ENCODE data around the gene FILIP1.

FILIP1 gene

DNA sequence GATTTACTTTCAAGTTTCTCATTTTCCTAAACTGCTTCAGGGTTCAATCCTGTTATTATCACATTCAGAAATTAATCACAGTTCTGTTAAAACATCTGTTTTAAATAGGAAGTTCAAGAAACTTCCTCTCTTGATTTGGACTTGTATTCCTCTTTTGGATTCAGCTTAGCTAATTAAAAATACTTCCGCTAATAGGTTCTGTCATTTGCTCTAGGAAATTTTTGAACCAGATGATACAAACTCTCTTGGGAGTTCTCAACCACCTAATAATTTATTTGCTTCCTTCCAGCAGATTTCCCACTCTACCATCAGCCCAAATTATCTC lies 193.1 kb downstream of the FILIP1 start:
- H3K4me3 ChIP-seq (ENCODE audit: low read depth, low read length), result no peak overlapping the region
- DNase-seq (ENCODE audit: low read depth), result no peak
- TF ChIP-seq, protein P1, sequence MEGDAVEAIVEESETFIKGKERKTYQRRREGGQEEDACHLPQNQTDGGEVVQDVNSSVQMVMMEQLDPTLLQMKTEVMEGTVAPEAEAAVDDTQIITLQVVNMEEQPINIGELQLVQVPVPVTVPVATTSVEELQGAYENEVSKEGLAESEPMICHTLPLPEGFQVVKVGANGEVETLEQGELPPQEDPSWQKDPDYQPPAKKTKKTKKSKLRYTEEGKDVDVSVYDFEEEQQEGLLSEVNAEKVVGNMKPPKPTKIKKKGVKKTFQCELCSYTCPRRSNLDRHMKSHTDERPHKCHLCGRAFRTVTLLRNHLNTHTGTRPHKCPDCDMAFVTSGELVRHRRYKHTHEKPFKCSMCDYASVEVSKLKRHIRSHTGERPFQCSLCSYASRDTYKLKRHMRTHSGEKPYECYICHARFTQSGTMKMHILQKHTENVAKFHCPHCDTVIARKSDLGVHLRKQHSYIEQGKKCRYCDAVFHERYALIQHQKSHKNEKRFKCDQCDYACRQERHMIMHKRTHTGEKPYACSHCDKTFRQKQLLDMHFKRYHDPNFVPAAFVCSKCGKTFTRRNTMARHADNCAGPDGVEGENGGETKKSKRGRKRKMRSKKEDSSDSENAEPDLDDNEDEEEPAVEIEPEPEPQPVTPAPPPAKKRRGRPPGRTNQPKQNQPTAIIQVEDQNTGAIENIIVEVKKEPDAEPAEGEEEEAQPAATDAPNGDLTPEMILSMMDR (conservative IDR thresholded peaks at IDR 0.05; ENCODE audit: low read depth, low read length), result no peak

DNA sequence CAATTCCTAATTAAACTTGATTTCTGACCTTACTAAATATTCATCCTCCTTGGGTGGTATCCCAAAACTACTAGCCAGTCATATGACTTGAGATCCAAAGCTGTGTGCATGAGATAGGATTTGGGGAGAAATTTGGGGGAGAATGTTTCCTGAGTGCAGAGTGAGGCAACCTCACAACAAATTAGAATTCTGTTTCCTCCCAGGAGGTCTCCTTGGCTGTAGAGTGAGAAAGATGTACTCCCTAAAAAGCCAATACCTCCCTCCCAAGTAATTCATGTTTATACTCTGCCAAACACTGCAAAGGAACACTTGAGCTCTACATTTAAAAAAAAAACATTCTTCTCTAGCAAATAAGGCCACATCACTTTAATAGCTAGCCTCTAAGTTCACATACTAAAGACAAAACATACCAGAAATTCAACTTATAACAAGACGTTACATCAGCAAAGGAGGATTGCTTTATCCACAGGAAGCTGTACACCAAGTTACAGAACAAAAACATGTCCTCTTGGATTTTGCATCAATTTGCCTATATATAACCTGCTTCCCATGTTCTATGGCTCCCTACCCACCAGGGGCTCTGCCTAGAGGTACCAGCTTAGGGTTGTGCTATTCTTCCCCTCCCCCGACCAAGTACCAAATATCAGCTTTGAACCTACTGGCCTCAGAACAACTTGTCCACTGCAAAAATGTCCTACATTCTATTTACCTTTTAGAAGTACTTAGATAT lies 193.6 kb downstream of the FILIP1 start:
- peak; percentile 43 for DNase-seq (ENCODE audit: low read depth)
- TF ChIP-seq, protein P1 (conservative IDR thresholded peaks at IDR 0.05; ENCODE audit: low read depth, low read length), result no peak
- H3K4me3 ChIP-seq (ENCODE audit: low read depth, low read length), result no peak overlapping the region

DNA sequence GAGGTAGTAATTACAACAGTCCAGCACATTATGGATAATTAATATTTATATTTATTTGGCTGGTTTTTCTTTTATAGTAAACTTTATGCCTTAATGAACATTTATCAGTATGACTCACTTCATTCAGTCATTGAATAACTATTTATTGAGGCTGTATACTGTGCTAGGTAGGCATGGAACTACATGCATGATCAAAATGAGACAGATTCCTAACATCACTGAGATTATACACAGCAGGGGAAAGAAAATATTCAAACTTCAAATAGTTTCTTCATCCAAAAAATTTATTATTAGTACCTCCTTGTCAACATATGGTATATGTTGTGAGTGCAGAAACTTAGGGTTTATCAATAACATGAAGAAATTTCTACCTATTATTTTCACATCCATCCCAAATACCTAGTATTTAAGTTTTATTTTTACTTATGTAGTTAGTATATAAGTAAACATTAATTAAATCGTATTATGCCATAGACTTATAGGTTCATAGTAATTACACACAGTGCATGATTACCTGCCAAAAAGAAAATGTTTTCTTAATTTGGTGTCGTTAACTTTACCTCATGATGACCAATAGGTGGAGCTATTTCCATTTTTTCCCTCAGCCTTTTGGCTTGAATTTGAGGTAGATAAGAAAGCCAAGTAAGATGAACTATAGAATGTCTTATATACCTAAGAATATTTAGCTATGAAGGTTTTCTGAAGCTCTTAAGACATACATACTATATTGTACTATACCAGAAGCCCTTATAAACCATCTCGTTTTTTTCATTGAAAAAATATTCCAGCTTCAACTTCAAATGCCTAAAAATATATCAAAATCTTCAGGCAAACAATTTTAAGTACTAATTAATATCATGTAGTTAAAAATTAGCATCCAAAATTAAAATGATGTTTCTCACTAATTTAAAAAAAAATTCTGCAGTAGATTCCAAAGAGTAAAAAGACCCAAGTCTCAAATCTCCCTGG lies 196.5 kb downstream of the FILIP1 start:
- H3K4me3 ChIP-seq (ENCODE audit: low read depth, low read length), result no peak overlapping the region
- DNase-seq (ENCODE audit: low read depth), result peak; percentile 82
- TF ChIP-seq, protein P1 (conservative IDR thresholded peaks at IDR 0.05; ENCODE audit: low read depth, low read length), result peak; percentile 64

- TF ChIP-seq, protein P1 (conservative IDR thresholded peaks at IDR 0.05; ENCODE audit: low read depth, low read length), result no peak
- no peak overlapping the region for H3K4me3 ChIP-seq (ENCODE audit: low read depth, low read length)
- no peak for DNase-seq (ENCODE audit: low read depth)
Measured at GRCh38 chr6:75292555-75292954, 201.0 kb downstream of the FILIP1 start.

DNA sequence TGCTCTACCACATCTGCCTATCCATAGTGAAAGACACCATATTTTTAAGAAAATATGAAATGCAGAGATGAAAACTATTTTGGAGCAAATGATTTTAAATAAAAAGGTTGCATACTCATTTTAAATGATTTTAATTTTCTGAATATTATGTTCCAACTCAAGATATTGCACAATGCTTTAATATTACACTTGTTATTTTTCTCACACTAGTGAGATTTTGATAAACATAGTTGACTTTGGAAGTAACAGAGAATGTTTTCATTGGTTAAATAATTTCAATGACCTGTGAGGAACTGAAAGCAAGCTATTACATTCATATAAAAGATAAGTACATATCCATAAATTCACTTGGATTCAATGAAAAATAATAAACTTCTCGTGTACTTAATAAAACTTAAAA lies 201.9 kb downstream of the FILIP1 start:
- TF ChIP-seq, protein P1 (conservative IDR thresholded peaks at IDR 0.05; ENCODE audit: low read depth, low read length), result no peak
- no peak overlapping the region for H3K4me3 ChIP-seq (ENCODE audit: low read depth, low read length)
- no peak for DNase-seq (ENCODE audit: low read depth)

DNA sequence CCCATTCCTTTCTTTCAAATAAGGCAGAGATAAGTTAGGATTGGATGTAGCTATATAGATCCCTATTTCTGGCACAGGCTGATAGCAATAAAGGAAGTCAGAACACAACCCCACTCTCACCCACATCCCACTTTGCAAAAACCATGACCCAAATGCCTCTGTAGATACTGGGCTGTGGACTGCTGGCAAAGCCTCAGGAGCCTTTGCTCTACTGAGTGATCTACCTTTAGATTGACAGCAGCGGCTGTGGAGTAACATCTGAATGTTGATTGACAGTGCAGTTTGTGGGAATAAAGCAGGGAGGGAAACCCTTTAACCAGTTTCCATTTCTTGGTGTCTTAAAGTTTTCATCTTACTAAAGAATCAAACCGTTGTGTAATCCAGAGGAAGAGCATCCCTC lies 202.3 kb downstream of the FILIP1 start:
- DNase-seq (ENCODE audit: low read depth), result no peak
- TF ChIP-seq, protein P1 (conservative IDR thresholded peaks at IDR 0.05; ENCODE audit: low read depth, low read length), result no peak
- H3K4me3 ChIP-seq (ENCODE audit: low read depth, low read length), result no peak overlapping the region
